Spleen (tissue), 11 donors: Measurements from ENCODE around the gene ACSF2. TPM values are rescaled to one million over a fixed set of nuclear protein-coding genes. Genes with fewer than 3 reads are reported as not detected.

ENCODE experiments used
- DNase-seq: peaks from one replicate; pipeline ENCODE4 v3.0.0-alpha.2; 2020
- H3K27ac ChIP-seq, 8 donors: fragments of 200-600 bp; sonication (generic) in 7 of 8; 1 replicate in 4 of 8; 2 replicates in 4 of 8; pipeline versions ENCODE4 v1.5.0 to v1.8.0; 2016 to 2021; ENCODE audit warnings: inconsistent platforms in 4 of 8, mild to moderate bottlenecking in 4 of 8, moderate library complexity in 1 of 8
- H3K27me3 ChIP-seq, 7 donors: fragments of 200-600 bp; sonication (generic) in 6 of 7; replicated peaks in 1 of 7; 1 replicate in 4 of 7; 2 replicates in 3 of 7; pipeline versions ENCODE4 v1.5.0 to v1.8.0; 2016 to 2021; ENCODE audit warnings: inconsistent platforms in 3 of 7, mild to moderate bottlenecking in 1 of 7
- H3K36me3 ChIP-seq, 6 donors: fragments of 200-600 bp; sonication (generic) in 5 of 6; 1 replicate in 4 of 6; 2 replicates in 2 of 6; pipeline versions ENCODE4 v1.5.0 to v1.8.0; 2016 to 2021; ENCODE audit warnings: inconsistent platforms in 2 of 6
- H3K4me1 ChIP-seq, 6 donors: fragments of 200-600 bp; sonication (generic) in 5 of 6; 1 replicate in 3 of 6; 2 replicates in 3 of 6; pipeline versions ENCODE4 v1.5.0 to v1.8.0; 2016 to 2021; ENCODE audit warnings: inconsistent platforms in 3 of 6
- H3K4me3 ChIP-seq, 8 donors: fragments of 200-600 bp; sonication (generic) in 7 of 8; 1 replicate in 4 of 8; 2 replicates in 4 of 8; pipeline versions ENCODE4 v1.5.0 to v1.8.0; 2016 to 2021; ENCODE audit warnings: inconsistent platforms in 4 of 8, mild to moderate bottlenecking in 4 of 8, moderate library complexity in 2 of 8
- H3K9me3 ChIP-seq, 8 donors: fragments of 200-600 bp; sonication (generic) in 7 of 8; 1 replicate in 4 of 8; 2 replicates in 4 of 8; pipeline versions ENCODE4 v1.5.0 to v1.8.0; 2016 to 2021; ENCODE audit warnings: inconsistent platforms in 4 of 8
- CTCF ChIP-seq, 11 experiments: fragments of 200-600 bp in 7 of 11; fragments of 450-650 bp in 4 of 11; sonication (generic) in 4 of 11; IDR thresholded peaks in 8 of 11; conservative IDR thresholded peaks in 3 of 11; 1 replicate in 7 of 11; 2 replicates in 4 of 11; pipeline versions ENCODE4 v1.4.0 to v1.8.0; 2016 to 2021; ENCODE audit warnings: antibody characterized with exemption in 11 of 11, inconsistent platforms in 4 of 11, mild to moderate bottlenecking in 1 of 11
- POLR2A ChIP-seq, 3 donors: fragments of 450-650 bp; IDR thresholded peaks; one replicate each; pipeline ENCODE4 v1.5.1; 2017; ENCODE audit warnings: antibody characterized with exemption in 3 of 3, mild to moderate bottlenecking in 1 of 3
- POLR2AphosphoS5 ChIP-seq, 3 donors: sonication (generic); formaldehyde crosslinking; IDR thresholded peaks; one replicate each; pipeline ENCODE4 v1.5.1; 2017; ENCODE audit warnings: antibody characterized with exemption in 3 of 3
- WGBS, 5 donors: extraction: QIAGEN DNeasy Blood & Tissue Kit in 3 of 5; methylation state at CpG; one replicate each; pipeline versions ENCODE4 v1.1.5 to v1.1.7; 2013 to 2018; 5-methylcytosine and 5-hydroxymethylcytosine counted together
- intact Hi-C: fragments of 100-400 bp; cut with DNase I; formaldehyde crosslinking; loops from one replicate; pipeline ENCODE4 v1.15.0; 2023; ENCODE audit warnings: low total_unique reads
- polyA plus RNA-seq, 3 donors: library from polyadenylated mRNA; stranded (reverse); fragments of 200-250 nt; gene quantifications; one replicate each; pipeline ENCODE4 v1.2.1, GENCODE V29; 2013
- small RNA-seq, 4 donors: library from RNA; depleted of rRNA; stranded (forward); fragments of <200 nt; gene quantifications; one replicate each; pipeline ENCODE3, GENCODE V24; 2016
- total RNA-seq, 7 donors: library from RNA; depleted of rRNA in 3 of 7; stranded (reverse); fragments of >200 nt in 3 of 7; fragmentation: NEBNext Ultra II Directional in 4 of 7; extraction: Animal tissue kit (Norgen Biotek cat#: 25700) in 4 of 7; gene quantifications; one replicate each; pipeline versions ENCODE4 v1.1.0 to v1.2.1, GENCODE V29; 2016 to 2021
- donor health status: healthy with polysubstance abuse.
- donor health status: DM: no; HTN: no; CAD: no; lungs with moderate emphysema.
- donor health status: DM: no; HTN: no; CAD: no.
- donor health status: Bipolar disorder and iron deficiency.
- donor health status: healthy.
- donor health status: DM: no; HTN: no; CAD: no.
- donor health status: DM: yes; HTN: yes; CAD: no.

ACSF2 gene
- total and polyA plus RNA-seq, 10 donors, result 21.7 to 50.0 (median 39.1) TPM

- H3K9me3 ChIP-seq, result no peaks in the 10 kb centered on the region
- peaks cover 0 to 2% (median 0%) of the 10 kb centered on the region in 7 donors for H3K27me3 ChIP-seq
- DNase-seq, result no peak
- H3K36me3 ChIP-seq, result no peaks in the 10 kb centered on the region
- TF ChIP-seq CTCF (IDR thresholded peaks at IDR 0.05 in 8 of 11, conservative IDR thresholded peaks at IDR 0.05 in 3 of 11) (no peak), POLR2A (IDR thresholded peaks at IDR 0.05) (no peak), POLR2AphosphoS5 (IDR thresholded peaks at IDR 0.05) (no peak)
- H3K4me3 ChIP-seq, result no peak overlapping the region
- H3K27ac ChIP-seq, result no peak overlapping the region
- 90 to 94% (median 91%) methylated on average over 9 to 10 of the region's 10 CpGs for WGBS, 5 donors
- no peaks in the 10 kb centered on the region for H3K4me1 ChIP-seq
- intact Hi-C loops, result no loop called here
These were observed 96.7 kb downstream of the ACSF2 start for GRCh38 chr17:50522766-50523165.

- H3K4me1 ChIP-seq, result no peaks in the 10 kb centered on the region
- intact Hi-C loops, result no loop called here
- TF ChIP-seq POLR2AphosphoS5 (IDR thresholded peaks at IDR 0.05) (no peak), POLR2A (IDR thresholded peaks at IDR 0.05) (no peak), CTCF (IDR thresholded peaks at IDR 0.05 in 8 of 11, conservative IDR thresholded peaks at IDR 0.05 in 3 of 11) (no peak)
- H3K36me3 ChIP-seq, result no peaks in the 10 kb centered on the region
- no peak overlapping the region for H3K4me3 ChIP-seq
- no peak overlapping the region for H3K27ac ChIP-seq
- WGBS, 5 donors, result 74 to 94% (median 86%) methylated on average over 2 of the region's 2 CpGs
- no peak for DNase-seq
- H3K27me3 ChIP-seq, result peaks cover 0 to 7% (median 0%) of the 10 kb centered on the region in 7 donors
- no peaks in the 10 kb centered on the region for H3K9me3 ChIP-seq
These were observed 97.2 kb downstream of the ACSF2 start for GRCh38 chr17:50523208-50523607.

Small RNA genes within 50 kb of the gene (small RNA-seq; reads per million reads assigned to genes)
- 0 reads per million in 4 donors for gene RF00019

Other genes with a start within 250 kb of the ACSF2 start
- gene COL1A1, start 224.6 kb upstream of the ACSF2 start, total RNA-seq, result 100 to 1,000 TPM in 2 of 7 donors, 10 to 100 TPM in 4, 1 to 10 TPM in 1; 7.4 to 458 (median 65.4) TPM
- gene COL1A1, start 224.6 kb upstream of the ACSF2 start, polyA plus RNA-seq, result 10 to 100 TPM in 2 of 3 donors, 1 to 10 TPM in 1; 7.1 to 24.0 (median 11.3) TPM
- under 1 TPM in 2 of 7 donors, not detected in 5; 0.44 to 0.49 TPM for gene TMEM92, start 151.8 kb upstream of the ACSF2 start, total RNA-seq
- under 1 TPM in 1 of 3 donors, not detected in 2; 0.06 TPM for gene TMEM92, start 151.8 kb upstream of the ACSF2 start, polyA plus RNA-seq
- gene XYLT2, start 80.1 kb upstream of the ACSF2 start, total RNA-seq, result 10 to 100 TPM; 17.9 to 27.3 (median 23.3) TPM
- gene XYLT2, start 80.1 kb upstream of the ACSF2 start, polyA plus RNA-seq, result 10 to 100 TPM; 10.0 to 19.1 (median 14.2) TPM
- gene MRPL27, start 53.0 kb upstream of the ACSF2 start, total RNA-seq, result 10 to 100 TPM; 26.4 to 40.7 (median 34.0) TPM
- gene MRPL27, start 53.0 kb upstream of the ACSF2 start, polyA plus RNA-seq, result 100 to 1,000 TPM in 1 of 3 donors, 10 to 100 TPM in 2; 85.3 to 102 (median 92.8) TPM
- 1 to 10 TPM in 6 of 7 donors, under 1 TPM in 1; 0.66 to 3.6 (median 1.9) TPM for gene EME1, start 53.0 kb upstream of the ACSF2 start, total RNA-seq
- 1 to 10 TPM; 1.1 to 3.0 (median 1.9) TPM for gene EME1, start 53.0 kb upstream of the ACSF2 start, polyA plus RNA-seq
- gene LRRC59, start 28.7 kb upstream of the ACSF2 start, total RNA-seq, result 10 to 100 TPM; 38.9 to 71.3 (median 47.0) TPM
- gene LRRC59, start 28.7 kb upstream of the ACSF2 start, polyA plus RNA-seq, result 10 to 100 TPM; 12.5 to 23.6 (median 18.8) TPM
- gene CHAD, start 42.7 kb downstream of the ACSF2 start, total RNA-seq, result under 1 TPM in 1 of 7 donors, not detected in 6; 0.39 TPM
- not detected for gene CHAD, start 42.7 kb downstream of the ACSF2 start, polyA plus RNA-seq
- 10 to 100 TPM; 24.4 to 56.2 (median 39.4) TPM for gene RSAD1, start 52.6 kb downstream of the ACSF2 start, total RNA-seq
- 10 to 100 TPM; 24.1 to 35.0 (median 30.7) TPM for gene RSAD1, start 52.6 kb downstream of the ACSF2 start, polyA plus RNA-seq
- gene MYCBPAP, start 82.2 kb downstream of the ACSF2 start, total RNA-seq, result 1 to 10 TPM in 3 of 7 donors, under 1 TPM in 4; 0.54 to 2.8 (median 0.98) TPM
- under 1 TPM; 0.15 to 0.18 (median 0.16) TPM for gene MYCBPAP, start 82.2 kb downstream of the ACSF2 start, polyA plus RNA-seq
- not detected for gene EPN3, start 106.5 kb downstream of the ACSF2 start, total RNA-seq
- under 1 TPM in 2 of 3 donors, not detected in 1; 0.02 to 0.16 TPM for gene EPN3, start 106.5 kb downstream of the ACSF2 start, polyA plus RNA-seq
- 100 to 1,000 TPM in 1 of 7 donors, 10 to 100 TPM in 6; 32.8 to 128 (median 57.5) TPM for gene SPATA20, start 121.0 kb downstream of the ACSF2 start, total RNA-seq
- 10 to 100 TPM; 14.9 to 74.8 (median 27.5) TPM for gene SPATA20, start 121.0 kb downstream of the ACSF2 start, polyA plus RNA-seq
- gene CACNA1G, start 134.5 kb downstream of the ACSF2 start, total RNA-seq, result 1 to 10 TPM in 1 of 7 donors, under 1 TPM in 5, not detected in 1; 0.07 to 1.3 (median 0.25) TPM
- under 1 TPM; 0.02 to 0.03 (median 0.03) TPM for gene CACNA1G, start 134.5 kb downstream of the ACSF2 start, polyA plus RNA-seq
- gene ABCC3, start 208.7 kb downstream of the ACSF2 start, total RNA-seq, result 10 to 100 TPM; 28.4 to 37.1 (median 32.0) TPM
- gene ABCC3, start 208.7 kb downstream of the ACSF2 start, polyA plus RNA-seq, result 10 to 100 TPM in 2 of 3 donors, 1 to 10 TPM in 1; 8.6 to 16.6 (median 15.2) TPM